Thyroid gland (tissue), 4 donors: ENCODE data around the gene ARHGEF26. TPM values are rescaled to one million over a fixed set of nuclear protein-coding genes. Genes with fewer than 3 reads are reported as not detected.

Experiments used
- DNase-seq, 2 donors: peaks; one replicate each; pipeline ENCODE4 v3.0.0-alpha.2; 2019
- H3K27ac ChIP-seq, 3 donors: fragments of 200-600 bp; sonication (generic); 1 replicate in 2 of 3; 2 replicates in 1 of 3; pipeline ENCODE4 v1.5.1; 2016 to 2019; ENCODE audit warnings: mild to moderate bottlenecking in 1 of 3, moderate library complexity in 1 of 3
- H3K27me3 ChIP-seq: fragments of 200-600 bp; sonication (generic); one replicate; pipeline ENCODE4 v1.5.1; 2019
- H3K36me3 ChIP-seq, 2 donors: fragments of 200-600 bp; sonication (generic); one replicate each; pipeline ENCODE4 v1.5.1; 2016 to 2019
- H3K4me1 ChIP-seq, 2 donors: fragments of 200-600 bp; sonication (generic); one replicate each; pipeline ENCODE4 v1.5.1; 2017 to 2019
- H3K4me3 ChIP-seq, 3 donors: fragments of 200-600 bp; sonication (generic); replicated peaks in 1 of 3; 1 replicate in 2 of 3; 2 replicates in 1 of 3; pipeline ENCODE4 v1.5.1; 2016; ENCODE audit warnings: mild to moderate bottlenecking in 1 of 3
- H3K9me3 ChIP-seq: fragments of 200-600 bp; sonication (generic); one replicate; pipeline ENCODE4 v1.5.1; 2017
- CTCF ChIP-seq, 6 experiments: fragments of 200-600 bp in 3 of 6; fragments of 450-650 bp in 3 of 6; sonication (generic) in 3 of 6; IDR thresholded peaks; one replicate each; pipeline ENCODE4 v1.5.1; 2016 to 2019; ENCODE audit warnings: antibody characterized with exemption in 6 of 6, mild to moderate bottlenecking in 2 of 6, inconsistent platforms in 1 of 6, moderate library complexity in 1 of 6
- POLR2A ChIP-seq, 2 donors: fragments of 450-650 bp; IDR thresholded peaks; one replicate each; pipeline ENCODE4 v1.6.1; 2017; ENCODE audit warnings: antibody characterized with exemption in 2 of 2, mild to moderate bottlenecking in 2 of 2, moderate library complexity in 1 of 2
- WGBS, 2 donors: methylation state at CpG; one replicate each; pipeline ENCODE4 v1.1.5; 2017; 5-methylcytosine and 5-hydroxymethylcytosine counted together
- intact Hi-C: fragments of 100-400 bp; cut with DNase I; formaldehyde crosslinking; loops from one replicate; pipeline ENCODE4 v1.15.1; 2023
- total RNA-seq, 4 donors: library from RNA; depleted of rRNA; stranded (reverse); fragments of >200 nt; gene quantifications; one replicate each; pipeline ENCODE4 v1.2.3, GENCODE V29; 2016

Gene ARHGEF26
- total RNA-seq, 4 donors from 2014 or later = 15.8 to 18.0 (median 16.9) TPM

GRCh38 chr3:154228561-154229216, 107.5 kb downstream of the ARHGEF26 start:
- TF ChIP-seq POLR2A (IDR thresholded peaks at IDR 0.05) (no peak), CTCF (IDR thresholded peaks at IDR 0.05) (no peak)
- H3K27ac ChIP-seq = no peak overlapping the region
- no peaks in the 10 kb centered on the region for H3K27me3 ChIP-seq
- no peaks in the 10 kb centered on the region for H3K36me3 ChIP-seq
- H3K9me3 ChIP-seq = no peaks in the 10 kb centered on the region
- WGBS, 2 donors = 70 to 82% methylated on average over 6 of the region's 6 CpGs
- no peak for DNase-seq
- no peaks in the 10 kb centered on the region for H3K4me1 ChIP-seq
- intact Hi-C loops = no loop called here
- no peak overlapping the region for H3K4me3 ChIP-seq

GRCh38 chr3:154229217-154229590, 108.0 kb downstream of the ARHGEF26 start:
- no peak for TF ChIP-seq POLR2A (IDR thresholded peaks at IDR 0.05)
- no peak for TF ChIP-seq CTCF (IDR thresholded peaks at IDR 0.05)
- H3K27ac ChIP-seq = no peak overlapping the region
- 63 to 66% methylated on average over 2 of the region's 2 CpGs for WGBS, 2 donors
- H3K4me3 ChIP-seq = no peak overlapping the region
- H3K27me3 ChIP-seq = no peaks in the 10 kb centered on the region
- intact Hi-C loops = no loop called here
- no peaks in the 10 kb centered on the region for H3K4me1 ChIP-seq
- H3K9me3 ChIP-seq = no peaks in the 10 kb centered on the region
- no peak for DNase-seq
- H3K36me3 ChIP-seq = no peaks in the 10 kb centered on the region

GRCh38 chr3:154235330-154235729, 114.1 kb downstream of the ARHGEF26 start:
- H3K36me3 ChIP-seq = no peaks in the 10 kb centered on the region
- DNase-seq = no peak
- no peak overlapping the region for H3K27ac ChIP-seq
- no peaks in the 10 kb centered on the region for H3K27me3 ChIP-seq
- 97 to 99% methylated on average over 1 of the region's 1 CpG for WGBS, 2 donors
- no peak for TF ChIP-seq CTCF (IDR thresholded peaks at IDR 0.05)
- TF ChIP-seq POLR2A (IDR thresholded peaks at IDR 0.05) = no peak
- H3K4me1 ChIP-seq = no peaks in the 10 kb centered on the region
- intact Hi-C loops = no loop called here
- H3K4me3 ChIP-seq = no peak overlapping the region
- no peaks in the 10 kb centered on the region for H3K9me3 ChIP-seq

- no peak for DNase-seq
- TF ChIP-seq CTCF (IDR thresholded peaks at IDR 0.05) = no peak
- no peak for TF ChIP-seq POLR2A (IDR thresholded peaks at IDR 0.05)
- 72 to 73% methylated on average over 3 of the region's 3 CpGs for WGBS, 2 donors
- Histone ChIP-seq H3K4me1 (no peaks in the 10 kb centered on the region), H3K27ac (no peak overlapping the region), H3K36me3 (peaks cover 0 to 1% of the 10 kb centered on the region in 2 donors), H3K9me3 (no peaks in the 10 kb centered on the region), H3K4me3 (no peak overlapping the region), H3K27me3 (no peaks in the 10 kb centered on the region)
- intact Hi-C loops = no loop called here
Observed at GRCh38 chr3:154236331-154236730, 115.1 kb downstream of the ARHGEF26 start.

- Histone ChIP-seq H3K27me3 (no peaks in the 10 kb centered on the region), H3K27ac (no peak overlapping the region), H3K36me3 (peaks cover 0 to 2% of the 10 kb centered on the region in 2 donors), H3K9me3 (no peaks in the 10 kb centered on the region), H3K4me3 (no peak overlapping the region), H3K4me1 (no peaks in the 10 kb centered on the region)
- intact Hi-C loops = loop anchor here (10.0 kb wide), 1 partner anchor 105 kb away; no protein-coding TSS in a partner anchor
- TF ChIP-seq CTCF (IDR thresholded peaks at IDR 0.05) = no peak
- no peak for TF ChIP-seq POLR2A (IDR thresholded peaks at IDR 0.05)
- 88 to 92% methylated on average over 6 of the region's 6 CpGs for WGBS, 2 donors
- no peak for DNase-seq
Observed at GRCh38 chr3:154240235-154240634, 119.0 kb downstream of the ARHGEF26 start.
